Hepatocyte (in vitro differentiated cells): ENCODE measurements around the gene SIGLEC11.

Experiments
- EZH2phosphoT487 ChIP-seq: fragments of 200-600 bp; sonication (generic); IDR thresholded peaks from one replicate; pipeline ENCODE4 v1.6.1; 2018; ENCODE audit warnings: antibody characterized with exemption, mild to moderate bottlenecking, low read depth, moderate library complexity; ENCODE audit not compliant: unreplicated experiment, severe bottlenecking
- TF ChIP-seq, protein P1 (sequence below): fragments of 200-600 bp; sonication (generic); IDR thresholded peaks from 2 replicates; pipeline ENCODE4 v1.5.1; 2016; ENCODE audit warnings: antibody characterized with exemption, mild to moderate bottlenecking; ENCODE audit not compliant: poor library complexity

DNA sequence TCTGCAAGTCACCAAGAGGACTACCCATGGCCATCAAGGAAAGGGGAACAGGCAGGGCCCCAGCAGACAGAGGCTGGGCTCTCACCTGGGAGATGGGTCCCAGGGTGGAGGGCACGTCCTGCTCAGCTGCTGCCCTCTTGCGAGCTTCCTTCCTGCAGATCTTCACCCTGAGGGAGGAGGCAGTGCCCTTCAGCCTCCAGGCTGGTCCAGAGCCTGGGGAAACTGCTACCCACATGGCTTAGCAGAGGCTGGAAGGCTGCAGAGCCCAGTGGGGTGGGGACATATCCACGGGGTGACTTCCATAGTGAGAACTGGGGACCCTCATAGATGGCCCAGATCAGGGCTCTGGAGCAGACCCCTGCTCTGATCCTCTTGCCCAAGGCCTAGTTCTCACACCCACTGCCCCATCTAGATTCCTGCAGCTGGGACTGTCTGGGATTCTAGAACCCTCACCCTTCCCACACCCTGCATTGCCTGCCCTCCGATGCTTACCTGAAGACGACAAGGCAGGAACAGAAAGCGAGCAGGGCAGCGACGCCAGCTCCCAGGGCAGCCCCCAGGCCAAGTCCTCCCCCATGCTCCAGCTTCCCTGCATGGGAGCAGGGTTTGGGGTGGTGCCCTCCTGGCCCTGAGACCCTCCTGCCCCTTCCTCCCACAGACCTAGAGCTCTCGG is 9.0 kb downstream of the SIGLEC11 start:
- TF ChIP-seq, protein P1, sequence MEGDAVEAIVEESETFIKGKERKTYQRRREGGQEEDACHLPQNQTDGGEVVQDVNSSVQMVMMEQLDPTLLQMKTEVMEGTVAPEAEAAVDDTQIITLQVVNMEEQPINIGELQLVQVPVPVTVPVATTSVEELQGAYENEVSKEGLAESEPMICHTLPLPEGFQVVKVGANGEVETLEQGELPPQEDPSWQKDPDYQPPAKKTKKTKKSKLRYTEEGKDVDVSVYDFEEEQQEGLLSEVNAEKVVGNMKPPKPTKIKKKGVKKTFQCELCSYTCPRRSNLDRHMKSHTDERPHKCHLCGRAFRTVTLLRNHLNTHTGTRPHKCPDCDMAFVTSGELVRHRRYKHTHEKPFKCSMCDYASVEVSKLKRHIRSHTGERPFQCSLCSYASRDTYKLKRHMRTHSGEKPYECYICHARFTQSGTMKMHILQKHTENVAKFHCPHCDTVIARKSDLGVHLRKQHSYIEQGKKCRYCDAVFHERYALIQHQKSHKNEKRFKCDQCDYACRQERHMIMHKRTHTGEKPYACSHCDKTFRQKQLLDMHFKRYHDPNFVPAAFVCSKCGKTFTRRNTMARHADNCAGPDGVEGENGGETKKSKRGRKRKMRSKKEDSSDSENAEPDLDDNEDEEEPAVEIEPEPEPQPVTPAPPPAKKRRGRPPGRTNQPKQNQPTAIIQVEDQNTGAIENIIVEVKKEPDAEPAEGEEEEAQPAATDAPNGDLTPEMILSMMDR, result no peak
- TF ChIP-seq EZH2phosphoT487, result no peak
